Measurements from ENCODE around the gene RASA3. TPM values are rescaled to one million over a fixed set of nuclear protein-coding genes. Genes with fewer than 3 reads are reported as not detected.

RASA3 gene
- polyA plus RNA-seq, 4 donors = 13.5 to 14.5 (median 14.2) TPM

GRCh38 chr13:113962975-113963374, 169.4 kb downstream of the RASA3 start:
- no peak for DNase-seq (ENCODE audit: low read depth in 4 of 4, low spot score in 3 of 4)

DNA sequence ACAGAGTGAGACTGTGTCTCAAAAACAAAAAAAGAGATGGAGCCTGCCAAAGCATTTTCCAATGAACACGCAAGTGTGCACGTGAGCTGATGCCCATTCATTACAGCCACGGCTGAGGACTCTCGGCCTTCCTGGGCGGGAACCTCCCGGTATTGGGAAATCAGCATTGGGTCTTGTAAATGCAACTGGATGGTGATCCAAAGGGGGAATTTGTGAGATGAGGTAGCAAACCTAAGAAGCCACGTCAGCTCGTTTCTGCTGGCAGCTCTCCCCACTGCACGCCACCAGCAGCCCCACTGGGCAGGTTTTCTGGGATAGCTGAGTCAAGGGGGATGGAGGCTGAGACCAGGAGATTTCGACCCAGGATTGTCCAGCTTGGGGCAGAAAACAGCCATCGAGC, 170.0 kb downstream of the RASA3 start:
- no peak for DNase-seq (ENCODE audit: low read depth in 4 of 4, low spot score in 3 of 4)

- no peak for DNase-seq (ENCODE audit: low read depth in 4 of 4, low spot score in 3 of 4)
Observed at GRCh38 chr13:113960276-113960948, 172.0 kb downstream of the RASA3 start.

DNA sequence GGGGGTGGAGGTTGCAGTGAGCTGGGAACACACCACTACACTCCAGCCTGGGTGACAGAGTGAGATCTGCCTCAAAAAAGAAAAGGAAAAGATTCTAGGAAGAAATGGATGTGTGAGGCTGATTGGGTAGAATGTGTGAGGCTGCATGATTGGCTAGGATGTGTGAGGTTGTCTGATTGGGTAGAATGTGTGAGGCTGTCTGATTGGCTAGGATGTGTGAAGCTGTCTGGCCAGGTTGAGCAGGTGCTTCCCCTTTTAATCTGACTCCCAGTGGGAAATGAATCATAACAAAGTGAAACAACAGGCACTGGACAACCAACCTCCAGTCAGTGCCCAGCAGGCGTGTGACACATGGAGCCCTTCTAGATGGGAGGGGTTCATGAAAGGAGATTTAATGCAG, 173.2 kb downstream of the RASA3 start:
- no peak for DNase-seq (ENCODE audit: low read depth in 4 of 4, low spot score in 3 of 4)

GRCh38 chr13:113958373-113958772, 174.1 kb downstream of the RASA3 start:
- DNase-seq (ENCODE audit: low read depth in 4 of 4, low spot score in 3 of 4) = no peak

- no peak for DNase-seq (ENCODE audit: low read depth in 4 of 4, low spot score in 3 of 4)
Observed at GRCh38 chr13:113956571-113956970, 175.9 kb downstream of the RASA3 start.

GRCh38 chr13:113955691-113956090, 176.7 kb downstream of the RASA3 start:
- no peak for DNase-seq (ENCODE audit: low read depth in 4 of 4, low spot score in 3 of 4)

DNA sequence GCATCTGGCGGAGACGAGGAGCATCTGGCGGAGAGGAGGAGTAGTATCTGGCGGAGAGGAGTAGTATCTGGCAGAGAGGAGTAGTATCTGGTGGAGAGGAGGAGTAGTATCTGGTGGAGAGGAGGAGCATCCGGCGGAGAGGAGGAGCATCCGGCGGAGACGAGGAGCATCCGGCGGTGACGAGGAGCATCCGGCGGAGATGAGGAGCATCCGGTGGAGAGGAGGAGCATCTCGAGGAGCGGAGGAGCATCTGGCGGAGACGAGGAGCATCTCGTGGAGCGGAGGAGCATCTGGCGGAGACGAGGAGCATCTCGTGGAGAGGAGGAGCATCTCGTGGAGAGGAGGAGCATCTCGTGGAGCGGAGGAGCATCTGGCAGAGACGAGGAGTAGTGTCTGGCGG, 177.2 kb downstream of the RASA3 start:
- no peak for DNase-seq (ENCODE audit: low read depth in 4 of 4, low spot score in 3 of 4)

DNA sequence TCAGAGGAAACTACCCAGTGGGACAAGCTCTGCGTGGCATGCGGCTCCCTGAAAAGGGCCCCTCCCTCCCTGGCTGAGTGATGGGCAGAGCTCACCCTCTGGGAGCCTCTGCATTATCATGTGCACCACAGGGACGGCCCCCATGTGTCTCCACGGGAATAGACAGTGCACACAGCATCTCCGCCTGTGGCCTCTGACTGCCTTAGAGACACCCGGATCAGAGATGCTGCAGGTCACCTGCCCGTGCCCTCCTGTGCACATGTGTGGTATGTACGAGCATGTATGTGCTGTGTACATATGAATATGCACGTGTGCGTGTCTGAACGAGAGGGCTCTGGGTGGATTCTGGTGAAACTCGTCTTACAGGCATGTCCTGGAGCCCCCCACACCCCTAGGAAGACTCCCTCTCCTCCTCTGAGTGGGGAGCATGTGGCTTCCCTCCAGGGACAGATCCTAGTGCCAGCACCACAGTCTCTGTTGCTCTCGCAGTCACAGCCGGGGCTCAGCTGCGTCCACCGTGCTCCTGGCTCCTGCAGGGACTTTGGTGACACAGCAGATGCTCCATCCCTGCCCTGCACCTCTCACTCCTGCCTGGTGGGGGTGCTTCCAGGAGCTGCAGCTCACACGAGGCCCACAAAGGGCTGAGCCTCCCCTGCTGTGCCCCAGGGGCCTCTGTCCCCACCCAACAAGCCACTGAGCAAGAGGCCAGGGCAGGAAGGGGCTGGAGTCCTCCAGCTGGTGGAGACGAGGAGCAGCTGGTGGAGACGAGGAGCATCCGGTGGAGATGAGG, 178.2 kb downstream of the RASA3 start:
- no peak for DNase-seq (ENCODE audit: low read depth in 4 of 4, low spot score in 3 of 4)

GRCh38 chr13:113953561-113953960, 178.9 kb downstream of the RASA3 start:
- no peak for DNase-seq (ENCODE audit: low read depth in 4 of 4, low spot score in 3 of 4)

DNA sequence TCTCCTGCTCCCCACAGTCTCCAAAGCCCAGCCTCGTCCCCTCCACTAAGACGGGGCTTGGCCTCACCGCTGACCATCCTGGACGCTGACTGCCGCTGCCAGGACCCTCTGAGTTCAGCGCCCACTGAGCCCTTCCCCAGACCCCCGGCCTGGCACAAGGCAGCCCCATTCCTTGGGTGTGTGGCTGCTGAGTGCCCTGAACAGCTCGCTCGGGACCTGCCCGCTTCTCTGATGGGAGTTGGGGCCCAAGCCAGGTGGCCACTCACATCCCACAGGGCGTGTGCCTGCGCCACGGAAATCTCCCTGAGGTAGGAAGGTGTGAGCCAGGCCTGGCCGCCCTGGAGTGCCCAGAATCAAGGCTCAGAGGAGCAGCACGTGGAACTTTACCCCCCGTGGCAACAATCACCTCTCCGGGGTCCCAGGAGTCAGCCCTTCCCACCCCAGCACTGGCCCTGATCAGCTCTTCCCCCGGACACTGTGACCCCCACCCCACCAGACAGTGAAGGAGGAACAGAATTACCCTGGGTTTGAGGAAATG, 179.4 kb downstream of the RASA3 start:
- no peak for DNase-seq (ENCODE audit: low read depth in 4 of 4, low spot score in 3 of 4)

- no peak for DNase-seq (ENCODE audit: low read depth in 4 of 4, low spot score in 3 of 4)
Observed at GRCh38 chr13:113952151-113952982, 180.1 kb downstream of the RASA3 start.

GRCh38 chr13:113951246-113951999, 181.0 kb downstream of the RASA3 start:
- DNase-seq (ENCODE audit: low read depth in 4 of 4, low spot score in 3 of 4) = peak in 2 of 4 donors; percentile 23 to 52

- DNase-seq (ENCODE audit: low read depth in 4 of 4, low spot score in 3 of 4) = no peak
Observed at GRCh38 chr13:113950451-113951245, 181.8 kb downstream of the RASA3 start.

DNA sequence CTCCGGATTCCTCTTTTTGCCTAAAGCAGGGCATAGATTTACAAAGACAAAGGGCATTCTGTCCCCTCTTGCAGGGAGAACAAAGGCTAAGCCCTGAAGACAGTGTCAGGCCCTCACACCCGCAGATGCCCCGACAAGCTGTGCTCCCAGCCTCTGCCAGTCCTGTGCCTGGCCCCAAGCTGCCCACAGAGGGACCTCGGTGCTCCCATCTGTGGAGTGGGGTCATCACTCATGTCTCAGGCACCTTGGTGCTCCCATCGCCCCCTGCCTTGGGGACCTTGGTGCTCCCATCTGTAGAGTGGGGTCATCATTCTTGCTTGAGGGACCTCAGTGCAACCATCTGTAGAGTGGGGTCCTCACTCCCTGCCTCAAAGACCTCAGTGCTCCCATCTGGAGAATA, 182.9 kb downstream of the RASA3 start:
- DNase-seq (ENCODE audit: low read depth in 4 of 4, low spot score in 3 of 4) = no peak

DNA sequence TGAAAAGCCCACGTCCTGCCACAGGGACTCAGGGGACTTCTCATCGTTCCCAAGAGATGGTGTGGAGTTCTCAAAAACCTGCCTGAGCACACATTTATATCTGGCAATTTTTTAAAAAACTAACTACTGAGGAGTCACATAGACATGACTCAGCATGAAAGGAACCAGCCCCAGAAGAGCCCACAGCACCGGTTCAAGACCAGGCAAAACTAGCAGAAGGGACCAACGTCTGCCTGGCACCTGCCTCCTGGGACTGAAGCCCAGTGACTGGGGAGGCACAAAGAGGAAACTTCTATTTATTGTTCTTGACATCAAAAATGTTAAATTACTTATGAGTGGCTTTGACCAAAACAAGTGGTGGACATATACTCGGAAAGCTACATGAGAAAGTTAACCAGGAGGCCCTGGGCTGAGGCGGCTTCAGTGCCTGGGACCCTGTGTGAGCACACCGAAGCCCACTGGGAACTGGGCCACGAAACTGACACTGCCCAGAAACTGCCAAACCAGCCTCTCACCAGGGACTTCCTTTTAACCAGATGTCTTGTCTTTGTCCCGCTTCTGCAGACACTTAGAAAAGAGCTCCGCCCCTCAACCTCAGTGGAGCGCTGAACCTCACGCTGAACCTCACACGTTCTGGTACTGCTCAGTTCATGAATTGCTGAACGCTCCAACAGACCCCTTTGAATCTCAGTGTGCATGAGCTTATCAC, 184.2 kb downstream of the RASA3 start:
- no peak for DNase-seq (ENCODE audit: low read depth in 4 of 4, low spot score in 3 of 4)

DNA sequence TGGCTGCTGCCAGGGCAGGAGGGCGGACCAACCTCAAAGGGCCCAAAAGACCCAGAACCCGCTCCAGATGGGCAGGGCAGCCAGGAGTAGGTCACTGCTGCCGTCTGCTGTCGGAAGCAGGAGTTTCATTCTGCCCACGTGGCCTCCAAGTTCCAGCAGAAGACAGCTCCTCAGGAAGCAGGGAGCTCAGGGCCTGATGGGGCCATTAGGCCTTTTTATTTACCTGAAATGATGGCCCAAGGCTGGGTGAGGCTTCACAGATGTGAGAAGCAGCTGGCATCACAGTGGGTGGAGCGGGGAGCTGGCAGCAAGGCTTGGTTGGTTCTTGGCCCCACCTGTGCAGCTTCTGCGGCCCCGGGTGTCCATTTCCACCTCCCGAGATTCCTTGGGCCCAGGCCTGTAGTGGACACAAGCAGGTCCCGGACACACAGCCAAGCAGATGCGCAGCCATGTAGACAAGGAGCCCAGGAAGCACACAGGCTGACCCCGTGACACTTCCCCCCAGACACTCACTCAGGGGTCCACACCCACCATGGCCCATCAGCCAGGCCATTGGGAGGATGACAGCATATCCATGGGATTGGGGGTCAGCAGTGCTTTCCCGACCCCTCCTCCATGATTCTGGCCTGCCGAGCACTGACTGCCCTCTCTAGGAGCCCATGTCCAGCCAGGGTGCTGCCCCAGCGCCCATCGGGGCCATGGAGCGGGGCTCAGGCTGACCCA, 185.0 kb downstream of the RASA3 start:
- DNase-seq (ENCODE audit: low read depth in 4 of 4, low spot score in 3 of 4) = no peak
